H1 (cell line): ENCODE data around the gene ZSCAN5A. TPM values are rescaled to one million over a fixed set of nuclear protein-coding genes. Genes with fewer than 3 reads are reported as not detected.

Experiments used
- CTCF ChIA-PET: fragments of 300-600 bp; sonication (Branson Sonifier 250); formaldehyde crosslinking; loops from one replicate; lab custom pipeline; 2021; ENCODE audit not compliant: partially characterized antibody; lab: Charles Lee
- POLR2A ChIA-PET: fragments of 300-600 bp; sonication (Branson Sonifier 250); formaldehyde crosslinking; loops from one replicate; lab custom pipeline; 2021; ENCODE audit warnings: inconsistent platforms; ENCODE audit not compliant: partially characterized antibody; lab: Charles Lee
- DNase-seq, 2 experiments: peaks; one replicate each; pipeline versions ENCODE4 v3.0.0 to v3.0.0-alpha.2; 2010 to 2022; ENCODE audit warnings: low spot score in 2 of 2, low read depth in 1 of 2, mixed read lengths in 1 of 2
- FAIRE-seq: peaks from 2 replicates; lab custom pipeline; 2011; peaks lifted over from hg19 to GRCh38; lab: Jason Lieb, UNC
- H2AFZ ChIP-seq: 2 replicates; pipeline ENCODE4 v1.8.1; 2012; ENCODE audit warnings: low read length, inconsistent platforms
- H2AK5ac ChIP-seq: 2 replicates; pipeline ENCODE4 v1.6.1; 2013; ENCODE audit warnings: low read depth, low read length
- H2BK120ac ChIP-seq: replicated peaks from 2 replicates; pipeline ENCODE3; 2013; ENCODE audit warnings: low read depth, low read length, inconsistent platforms
- H2BK12ac ChIP-seq: 2 replicates; pipeline ENCODE4 v1.6.1; 2013; ENCODE audit warnings: low read depth, low read length
- H2BK15ac ChIP-seq: 2 replicates; pipeline ENCODE4 v1.6.1; 2013; ENCODE audit warnings: low read length
- H2BK20ac ChIP-seq: 2 replicates; pipeline ENCODE4 v1.6.1; 2013; ENCODE audit warnings: low read length
- H2BK5ac ChIP-seq: 2 replicates; pipeline ENCODE4 v1.6.1; 2013; ENCODE audit warnings: low read depth, low read length
- H3K14ac ChIP-seq: 2 replicates; pipeline ENCODE4 v1.6.1; 2013; ENCODE audit warnings: inconsistent platforms; ENCODE audit not compliant: insufficient read length
- H3K18ac ChIP-seq: 2 replicates; pipeline ENCODE4 v1.6.1; 2013; ENCODE audit warnings: low read length; ENCODE audit errors: extremely low read depth
- H3K23ac ChIP-seq: 2 replicates; pipeline ENCODE4 v1.6.1; 2013; ENCODE audit warnings: inconsistent platforms; ENCODE audit not compliant: insufficient read length
- H3K23me2 ChIP-seq: 2 replicates; pipeline ENCODE4 v1.6.1; 2013; ENCODE audit warnings: low read depth, low read length
- H3K27ac ChIP-seq: 2 replicates; pipeline ENCODE4 v1.6.1; 2011; ENCODE audit warnings: low read depth, low read length, inconsistent platforms
- H3K27me3 ChIP-seq, 4 experiments: replicated peaks in 1 of 4; 1 replicate in 1 of 4; 2 replicates in 3 of 4; pipeline versions ENCODE4 v1.6.1 to v1.8.1; 2011 to 2013; ENCODE audit warnings: low read length in 3 of 4, mild to moderate bottlenecking in 3 of 4, inconsistent platforms in 2 of 4, mixed read lengths in 2 of 4, moderate library complexity in 1 of 4; ENCODE audit not compliant: control insufficient read depth in 3 of 4, insufficient read depth in 3 of 4; ENCODE audit errors: extremely low read depth in 1 of 4
- H3K36me3 ChIP-seq, 4 experiments: 2 replicates each; pipeline versions ENCODE4 v1.6.1 to v1.8.1; 2011 to 2013; ENCODE audit warnings: mild to moderate bottlenecking in 4 of 4, low read length in 3 of 4, moderate library complexity in 2 of 4, control low read depth in 1 of 4, inconsistent platforms in 1 of 4; ENCODE audit not compliant: insufficient read depth in 4 of 4, control insufficient read depth in 2 of 4
- H3K4ac ChIP-seq: replicated peaks from 2 replicates; pipeline ENCODE3; 2013; ENCODE audit warnings: low read length, low read depth, mixed read lengths, inconsistent platforms; ENCODE audit not compliant: insufficient read length
- H3K4me1 ChIP-seq, 4 experiments: replicated peaks in 1 of 4; 1 replicate in 1 of 4; 2 replicates in 3 of 4; pipeline versions ENCODE4 v1.6.1 to v1.8.1; 2011 to 2013; ENCODE audit warnings: low read length in 3 of 4, inconsistent platforms in 2 of 4, mixed read lengths in 1 of 4; ENCODE audit not compliant: insufficient read depth in 4 of 4, control insufficient read depth in 3 of 4
- H3K4me2 ChIP-seq, 2 experiments: 2 replicates each; pipeline versions ENCODE4 v1.6.1 to v1.8.1; 2011 to 2013; ENCODE audit warnings: low read depth in 2 of 2, low read length in 2 of 2, control low read depth in 1 of 2, inconsistent platforms in 1 of 2, mild to moderate bottlenecking in 1 of 2; ENCODE audit not compliant: insufficient read depth in 1 of 2
- H3K4me3 ChIP-seq, 4 experiments: fragments of 200-600, 300-600 bp in 1 of 4; sonication (generic), shearing (Covaris generic), sonication (Bioruptor Twin) in 1 of 4; 2 replicates each; pipeline versions ENCODE4 v1.5.1 to v1.8.1; 2011 to 2016; ENCODE audit warnings: low read length in 4 of 4, low read depth in 3 of 4, control low read depth in 2 of 4, inconsistent platforms in 2 of 4, mild to moderate bottlenecking in 2 of 4, mixed read lengths in 1 of 4, moderate library complexity in 1 of 4; ENCODE audit not compliant: insufficient read depth in 2 of 4; ENCODE audit errors: extremely low read depth in 1 of 4
- H3K56ac ChIP-seq: replicated peaks from 2 replicates; pipeline ENCODE3; 2013; ENCODE audit warnings: low read depth, mild to moderate bottlenecking, mixed read lengths, low read length, inconsistent platforms; ENCODE audit not compliant: insufficient read length
- H3K79me1 ChIP-seq: 2 replicates; pipeline ENCODE4 v1.6.1; 2013; ENCODE audit warnings: low read depth, low read length, control low read depth
- H3K79me2 ChIP-seq, 2 experiments: 2 replicates each; pipeline versions ENCODE4 v1.6.1 to v1.8.1; 2012 to 2013; ENCODE audit warnings: low read length in 2 of 2, mild to moderate bottlenecking in 2 of 2, inconsistent platforms in 1 of 2; ENCODE audit not compliant: insufficient read depth in 2 of 2, control insufficient read depth in 1 of 2
- H3K9ac ChIP-seq, 4 experiments: replicated peaks in 1 of 4; 1 replicate in 1 of 4; 2 replicates in 3 of 4; pipeline versions ENCODE4 v1.6.1 to v1.8.1; 2011 to 2013; ENCODE audit warnings: low read depth in 3 of 4, low read length in 3 of 4, control low read depth in 2 of 4, mild to moderate bottlenecking in 2 of 4, moderate library complexity in 2 of 4, inconsistent platforms in 1 of 4; ENCODE audit errors: extremely low read depth in 1 of 4
- H3K9me3 ChIP-seq, 2 experiments: 2 replicates each; pipeline versions ENCODE4 v1.6.1 to v1.8.1; 2012 to 2013; ENCODE audit warnings: mild to moderate bottlenecking in 2 of 2, moderate library complexity in 2 of 2, control low read depth in 1 of 2, inconsistent platforms in 1 of 2, low read depth in 1 of 2, low read length in 1 of 2, mixed read lengths in 1 of 2; ENCODE audit not compliant: insufficient read depth in 2 of 2
- H4K20me1 ChIP-seq, 2 experiments: replicated peaks in 1 of 2; 2 replicates each; pipeline versions ENCODE3 to v1.8.1; 2011 to 2013; ENCODE audit warnings: inconsistent platforms in 2 of 2, low read length in 2 of 2, mild to moderate bottlenecking in 1 of 2; ENCODE audit not compliant: insufficient read depth in 2 of 2, control insufficient read depth in 1 of 2
- H4K5ac ChIP-seq: 2 replicates; pipeline ENCODE4 v1.6.1; 2013; ENCODE audit warnings: low read length, low read depth, mixed read lengths, inconsistent platforms; ENCODE audit not compliant: insufficient read length
- H4K8ac ChIP-seq: 2 replicates; pipeline ENCODE4 v1.8.0; 2013; ENCODE audit warnings: mild to moderate bottlenecking, moderate library complexity, low read length, inconsistent platforms; ENCODE audit not compliant: insufficient read depth; ENCODE audit errors: extremely low read depth
- H4K91ac ChIP-seq: replicated peaks from 2 replicates; pipeline ENCODE3; 2013; ENCODE audit warnings: low read length, mixed read lengths, inconsistent platforms; ENCODE audit not compliant: insufficient read length
- BACH1 ChIP-seq: IDR thresholded peaks from 2 replicates; pipeline ENCODE4 v1.6.1; 2012; ENCODE audit warnings: low read length, improper control_type of control experiment
- CHD1 ChIP-seq: IDR thresholded peaks from 2 replicates; pipeline ENCODE4 v1.6.1; 2012; ENCODE audit warnings: low read depth, low read length, improper control_type of control experiment
- CHD2 ChIP-seq: IDR thresholded peaks from 2 replicates; pipeline ENCODE4 v1.6.1; 2012; ENCODE audit warnings: low read length, improper control_type of control experiment
- EGR1 ChIP-seq: IDR thresholded peaks from 2 replicates; pipeline ENCODE4 v1.6.1; 2011; ENCODE audit warnings: low read depth, low read length, borderline replicate concordance
- EP300 ChIP-seq, 2 experiments: IDR thresholded peaks; 1 replicate in 1 of 2; 2 replicates in 1 of 2; pipeline ENCODE4 v1.6.1; 2011 to 2012; ENCODE audit warnings: low read depth in 2 of 2, low read length in 2 of 2, mild to moderate bottlenecking in 2 of 2, borderline replicate concordance in 1 of 2, inconsistent platforms in 1 of 2, moderate library complexity in 1 of 2
- KDM1A ChIP-seq: fragments of 200-600, 300-600 bp; sonication (generic); IDR thresholded peaks from 2 replicates; pipeline ENCODE4 v1.7.1; 2016; ENCODE audit warnings: mild to moderate bottlenecking, low read length, borderline replicate concordance
- MAFK ChIP-seq: IDR thresholded peaks from 2 replicates; pipeline ENCODE4 v1.6.1; 2012; ENCODE audit warnings: low read depth, mild to moderate bottlenecking, improper control_type of control experiment, low read length
- SIX5 ChIP-seq: IDR thresholded peaks from 2 replicates; pipeline ENCODE4 v1.6.1; 2011; ENCODE audit warnings: mild to moderate bottlenecking, low read depth, low read length
- SP1 ChIP-seq: IDR thresholded peaks from 2 replicates; pipeline ENCODE4 v1.6.1; 2011; ENCODE audit warnings: low read depth, low read length
- TAF7 ChIP-seq: optimal IDR thresholded peaks from 2 replicates; pipeline ENCODE3; 2011; ENCODE audit warnings: low read depth, mild to moderate bottlenecking, inconsistent platforms, low read length, moderate library complexity, borderline replicate concordance
- WGBS, 2 experiments: shearing (Covaris generic) in 1 of 2; methylation state at CpG; one replicate each; pipeline versions ENCODE4 v1.1.6 to v1.1.7; 2013 to 2015; ENCODE audit warnings: low lambda C conversion rate in 2 of 2, mixed read lengths in 2 of 2, inconsistent platforms in 1 of 2, low coverage in 1 of 2, missing lambda C conversion rate in 1 of 2; ENCODE audit not compliant: insufficient replicate concordance in 2 of 2, insufficient coverage in 1 of 2, insufficient read length in 1 of 2; ENCODE audit errors: extremely low coverage in 1 of 2, missing lambda C conversion rate in 1 of 2; 5-methylcytosine and 5-hydroxymethylcytosine counted together
- polyA plus RNA-seq, 7 experiments: library from polyadenylated mRNA; depleted of rRNA in 3 of 7; stranded (reverse) in 5 of 7; unstranded in 2 of 7; fragments of >200 nt in 5 of 7; fragments of 200-250 nt in 2 of 7; gene quantifications; 1 replicate in 5 of 7; 2 replicates in 1 of 7; 4 replicates in 1 of 7; pipeline versions ENCODE4 v1.2.1 to v1.2.3, GENCODE V29; 2011 to 2013; ENCODE audit warnings: missing spikeins in 2 of 7, mixed read lengths in 2 of 7
- total RNA-seq: library from RNA; stranded (reverse); fragmentation: NEBNext Ultra II Directional; extraction: Animal tissue kit (Norgen Biotek cat#: 25700); gene quantifications from 2 replicates; pipeline ENCODE4 v1.2.1, GENCODE V29; 2021

Gene ZSCAN5A
- total and polyA plus RNA-seq, 2 of the 8 experiments (the other 6 are each of a cell fraction or from before 2014, with no cell fraction given) = 8.6 to 11.0 TPM

GRCh38 chr19:56297010-56297409 lies 17.6 kb downstream of the ZSCAN5A start:
- no peak for DNase-seq
- POLR2A ChIA-PET = no interaction called here

More at GRCh38 chr19:56297010-56297409, 17.6 kb downstream of the ZSCAN5A start:
- no peak overlapping the region for H3K56ac ChIP-seq
- no peak overlapping the region for H2BK15ac ChIP-seq
- no peak overlapping the region for H2BK5ac ChIP-seq
- no peak overlapping the region for H2BK20ac ChIP-seq
- no peaks in the 10 kb centered on the region; a peak in 1 of 7 replicates for H3K4me1 ChIP-seq
- H3K27ac ChIP-seq = no peak overlapping the region
- H3K27me3 ChIP-seq = no peaks in the 10 kb centered on the region
- peaks cover 0 to 2% of the 10 kb centered on the region in 2 experiments for H4K20me1 ChIP-seq
- H4K8ac ChIP-seq = no peak overlapping the region
- H4K91ac ChIP-seq = no peak overlapping the region
- H2AK5ac ChIP-seq = no peak overlapping the region
- no peak for FAIRE-seq
- no peak overlapping the region for H3K4ac ChIP-seq
- H2BK12ac ChIP-seq = no peak overlapping the region
- no peaks in the 10 kb centered on the region for H3K36me3 ChIP-seq
- H3K23me2 ChIP-seq = no peaks in the 10 kb centered on the region
- no peaks in the 10 kb centered on the region for H3K79me1 ChIP-seq
- no peak overlapping the region for H2AFZ ChIP-seq
- WGBS, 2 experiments = 100% methylated on average over 2 of the region's 3 CpGs; no CpG with 5 or more reads in 1 of the 2 experiments
- H3K14ac ChIP-seq = no peak overlapping the region
- no peak overlapping the region for H3K18ac ChIP-seq
- no peak overlapping the region for H4K5ac ChIP-seq
- TF ChIP-seq BACH1 (no peak), EGR1 (no peak), TAF7 (no peak), SP1 (no peak), KDM1A (no peak), SIX5 (no peak), CHD1 (no peak), MAFK (no peak), EP300 (IDR thresholded peaks at IDR 0.05; ENCODE audit: borderline replicate concordance in 1 of 2, low read depth in 2 of 2, low read length in 2 of 2) (no peak), CHD2 (no peak)
- no peaks in the 10 kb centered on the region for H3K9me3 ChIP-seq
- H2BK120ac ChIP-seq = no peak overlapping the region
- H3K23ac ChIP-seq = no peak overlapping the region
- H3K79me2 ChIP-seq = no peaks in the 10 kb centered on the region
- no peak overlapping the region for H3K9ac ChIP-seq
- H3K4me2 ChIP-seq = no peak overlapping the region
- CTCF ChIA-PET = interaction anchor here (1.5 kb wide), 1 partner anchor 13 kb away, joined by 9 read pairs; no protein-coding TSS in a partner anchor
- H3K4me3 ChIP-seq = no peak overlapping the region
